ENCODE measurements around the gene FBXO15. TPM values are rescaled to one million over a fixed set of nuclear protein-coding genes. Genes with fewer than 3 reads are reported as not detected.

Gene FBXO15
- total RNA-seq, 1 experiment from 2014 or later = 2.2 TPM

- Histone ChIP-seq H3K36me3 (ENCODE audit: low read depth) (no peaks in the 10 kb centered on the region), H3K4me1 (replicated peaks; ENCODE audit: insufficient read depth) (0 out of 2 replicates have a peak, but pooled peaks cover 6% of the 10 kb centered on the region), H2AFZ (no peak overlapping the region), H3K27ac (no peak overlapping the region), H3K4me3 (no peak overlapping the region), H4K20me1 (ENCODE audit: insufficient read depth) (no peaks in the 10 kb centered on the region), H3K4me2 (no peak overlapping the region), H3K9me3 (ENCODE audit: insufficient read depth, low read depth) (peaks cover 3% of the 10 kb centered on the region; the same call in 1 of the 2 replicates), H3K27me3 (ENCODE audit: insufficient read depth, low read depth) (peaks cover 31% of the 10 kb centered on the region; the same call in 1 of the 2 replicates), H3K79me2 (ENCODE audit: low read depth) (no peaks in the 10 kb centered on the region), H3K9me2 (ENCODE audit: insufficient read depth) (no peaks in the 10 kb centered on the region), H3F3A (ENCODE audit: insufficient read depth, low read depth) (no peaks in the 10 kb centered on the region)
- POLR2A ChIA-PET (ENCODE audit: unreplicated experiment) = no interaction called here
- no TSS peak for BruUV-seq (replicated peaks)
- intact Hi-C loops (cut with micrococcal nuclease; ENCODE audit: unreplicated experiment) = no loop called here
- no peak for DNase-seq
- TF ChIP-seq CTCF (conservative IDR thresholded peaks at IDR 0.05) (no peak), EZH2 (IDR thresholded peaks at IDR 0.05; ENCODE audit: low read depth) (no peak)
- CTCF ChIA-PET = no interaction called here
Measured at GRCh38 chr18:74068296-74068695, 79.3 kb downstream of the FBXO15 start.

GRCh38 chr18:74066018-74066417, 81.6 kb downstream of the FBXO15 start:
- Histone ChIP-seq H3K9me3 (ENCODE audit: insufficient read depth, low read depth) (peaks cover 3% of the 10 kb centered on the region; the same call in 1 of the 2 replicates), H3K9me2 (ENCODE audit: insufficient read depth) (no peaks in the 10 kb centered on the region), H3K36me3 (ENCODE audit: low read depth) (no peaks in the 10 kb centered on the region), H3K4me2 (no peak overlapping the region), H3K79me2 (ENCODE audit: low read depth) (no peaks in the 10 kb centered on the region), H3K27ac (no peak overlapping the region), H2AFZ (no peak overlapping the region), H3F3A (ENCODE audit: insufficient read depth, low read depth) (no peaks in the 10 kb centered on the region), H3K27me3 (ENCODE audit: insufficient read depth, low read depth) (peaks cover 33% of the 10 kb centered on the region; the same call in 1 of the 2 replicates), H4K20me1 (ENCODE audit: insufficient read depth) (no peaks in the 10 kb centered on the region), H3K4me1 (replicated peaks; ENCODE audit: insufficient read depth) (0 out of 2 replicates have a peak, but pooled peaks cover 6% of the 10 kb centered on the region), H3K4me3 (no peak overlapping the region)
- BruUV-seq (replicated peaks) = no TSS peak
- no peak for DNase-seq
- CTCF ChIA-PET = no interaction called here
- TF ChIP-seq CTCF (conservative IDR thresholded peaks at IDR 0.05) (no peak), EZH2 (IDR thresholded peaks at IDR 0.05; ENCODE audit: low read depth) (no peak)
- intact Hi-C loops (cut with micrococcal nuclease; ENCODE audit: unreplicated experiment) = no loop called here
- POLR2A ChIA-PET (ENCODE audit: unreplicated experiment) = no interaction called here

- Histone ChIP-seq H4K20me1 (ENCODE audit: insufficient read depth) (no peaks in the 10 kb centered on the region), H3K4me3 (no peak overlapping the region), H3K79me2 (ENCODE audit: low read depth) (no peaks in the 10 kb centered on the region), H3K9me3 (ENCODE audit: insufficient read depth, low read depth) (0 out of 2 replicates have a peak, but pooled peaks cover 3% of the 10 kb centered on the region), H3K36me3 (ENCODE audit: low read depth) (no peaks in the 10 kb centered on the region), H3K9me2 (ENCODE audit: insufficient read depth) (no peaks in the 10 kb centered on the region), H2AFZ (no peak overlapping the region), H3F3A (ENCODE audit: insufficient read depth, low read depth) (no peaks in the 10 kb centered on the region), H3K4me2 (no peak overlapping the region), H3K4me1 (replicated peaks; ENCODE audit: insufficient read depth) (0 out of 2 replicates have a peak, but pooled peaks cover 6% of the 10 kb centered on the region), H3K27me3 (ENCODE audit: insufficient read depth, low read depth) (peaks cover 32% of the 10 kb centered on the region; the same call in 1 of the 2 replicates), H3K27ac (no peak overlapping the region)
- BruUV-seq (replicated peaks) = no TSS peak
- no peak for DNase-seq
- TF ChIP-seq EZH2 (IDR thresholded peaks at IDR 0.05; ENCODE audit: low read depth) = no peak
- no peak for TF ChIP-seq CTCF (conservative IDR thresholded peaks at IDR 0.05)
- intact Hi-C loops (cut with micrococcal nuclease; ENCODE audit: unreplicated experiment) = no loop called here
- CTCF ChIA-PET = no interaction called here
- POLR2A ChIA-PET (ENCODE audit: unreplicated experiment) = no interaction called here
Measured at GRCh38 chr18:74065366-74065765, 82.3 kb downstream of the FBXO15 start.

All from PC-9 (cell line).